IPS-18c (cell line): ENCODE measurements around the gene PPP5C.
A peak's percentile ranks its signal among the peaks of the same experiment; 100 is the strongest.
"Not testable (repeated sequence)": the region's sequence is repeated elsewhere in the genome, so short reads cannot be mapped to it uniquely, and the experiment has no call there.

Source experiments
- H3K4me3 ChIP-seq: 2 replicates; pipeline ENCODE4 v1.7.0; 2013; ENCODE audit warnings: low read depth, mild to moderate bottlenecking, low read length, moderate library complexity; ENCODE audit not compliant: insufficient read depth
- H3K9me3 ChIP-seq: one replicate; pipeline ENCODE4 v1.6.1; 2013; ENCODE audit warnings: mild to moderate bottlenecking, low read length, moderate library complexity; ENCODE audit not compliant: control insufficient read depth, insufficient read depth

The PPP5C gene

DNA sequence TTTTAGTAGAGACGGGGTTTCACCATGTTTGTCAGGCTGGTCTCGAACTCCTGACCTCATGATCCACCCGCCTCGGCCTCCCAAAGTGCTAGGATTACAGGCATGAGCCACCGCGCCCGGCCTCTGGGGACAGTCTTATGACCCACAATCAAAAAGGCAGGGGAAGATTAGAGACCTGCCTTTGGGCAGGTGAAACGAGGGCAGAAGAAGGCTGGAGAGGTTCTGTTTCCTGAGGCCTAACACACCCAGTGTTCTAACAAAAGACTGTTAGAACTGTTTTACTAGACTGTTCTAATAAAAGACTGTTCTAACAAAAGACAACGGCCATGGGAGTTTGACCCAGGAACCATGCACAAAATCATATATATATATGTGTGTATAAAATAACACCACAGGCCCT, 23.7 kb upstream of the PPP5C start:
- not testable (repeated sequence) for H3K9me3 ChIP-seq, H3K4me3 ChIP-seq

DNA sequence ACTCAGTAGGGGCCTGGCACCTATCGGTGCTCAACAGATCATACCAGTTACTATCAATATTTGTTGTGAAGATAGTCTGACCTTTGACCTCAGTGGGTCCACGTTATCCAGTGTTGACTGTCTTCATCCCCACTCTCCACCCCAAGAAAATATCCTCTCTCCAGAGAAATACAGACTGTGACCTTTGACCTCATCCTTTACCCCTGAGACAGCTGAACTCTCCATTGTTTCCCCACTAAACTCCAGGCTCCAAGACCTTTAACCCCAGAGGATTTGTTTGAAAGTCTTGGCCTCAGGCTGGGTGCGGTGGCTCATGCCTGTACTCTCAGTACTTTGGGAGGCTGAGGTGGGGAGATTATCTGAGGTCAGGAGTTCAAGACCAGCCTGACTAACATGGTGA, 22.6 kb upstream of the PPP5C start:
- peaks cover 6% of the 10 kb centered on the region for H3K9me3 ChIP-seq
- H3K4me3 ChIP-seq = no peak overlapping the region

DNA sequence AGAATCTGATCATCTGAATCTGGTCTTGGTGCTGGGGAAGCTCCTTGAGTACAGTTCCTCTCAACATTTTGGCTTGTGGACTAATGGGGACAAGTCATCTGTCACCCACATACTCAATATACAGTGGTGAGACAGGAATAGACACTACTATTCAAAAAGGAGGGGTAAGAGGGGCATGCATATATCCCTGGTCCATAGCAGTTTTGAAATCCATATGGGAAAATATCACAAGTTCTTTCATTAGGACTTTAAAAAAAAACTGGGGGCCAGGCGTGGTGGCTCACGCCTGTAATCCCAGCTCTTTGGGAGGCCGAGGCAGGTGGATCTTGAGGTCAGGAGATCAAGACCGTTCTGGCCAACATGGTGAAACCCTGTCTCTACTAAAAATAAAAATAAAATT, 20.3 kb upstream of the PPP5C start:
- H3K4me3 ChIP-seq = no peak overlapping the region
- H3K9me3 ChIP-seq = peaks cover 9% of the 10 kb centered on the region

DNA sequence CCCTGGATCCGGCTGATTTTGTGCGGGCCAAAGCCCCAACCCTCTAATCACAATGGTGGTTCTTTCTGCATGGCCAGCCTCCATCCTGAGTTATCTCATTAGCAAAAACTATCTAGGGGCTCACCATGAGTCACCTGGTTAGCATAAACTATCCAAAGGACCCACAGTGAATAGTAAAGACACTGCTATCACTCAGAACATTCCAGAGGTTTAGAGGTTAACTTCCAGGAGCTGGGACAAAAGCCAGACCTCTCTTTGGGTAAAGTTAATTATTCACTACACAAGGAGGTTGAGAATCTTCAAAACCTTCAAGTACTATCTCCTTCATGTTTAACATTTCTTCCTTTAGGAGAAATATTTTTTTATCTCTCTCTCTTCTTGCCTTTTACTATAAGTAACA, 18.8 kb upstream of the PPP5C start:
- peaks cover 9% of the 10 kb centered on the region for H3K9me3 ChIP-seq
- H3K4me3 ChIP-seq = no peak overlapping the region

DNA sequence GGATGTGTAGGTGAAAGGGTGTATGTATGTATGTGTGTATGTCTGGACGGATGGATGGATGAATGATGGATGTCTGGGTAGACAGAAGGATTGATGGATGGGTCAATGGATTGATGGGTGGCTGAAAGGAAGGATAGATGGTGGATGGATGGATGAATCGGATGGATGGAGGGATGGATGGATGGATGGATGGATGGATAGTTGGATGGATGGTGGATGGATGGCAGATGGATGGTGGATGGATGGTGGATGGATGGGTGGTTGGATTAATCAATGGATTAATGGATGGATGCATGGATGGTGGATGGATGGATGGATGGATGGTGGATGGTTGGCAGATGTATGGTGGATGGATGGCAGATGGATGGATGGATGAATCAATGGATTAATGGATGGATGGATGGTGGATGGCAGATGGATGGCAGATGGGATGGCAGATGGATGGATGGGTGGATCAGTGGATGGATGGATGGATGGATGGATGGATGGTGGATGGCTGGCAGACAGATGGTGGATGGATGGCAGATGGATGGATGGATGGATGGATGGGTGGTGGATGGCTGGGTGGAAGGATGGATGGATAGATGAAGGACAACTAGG, 16.5 kb upstream of the PPP5C start:
- H3K9me3 ChIP-seq = peaks cover 9% of the 10 kb centered on the region
- no peak overlapping the region for H3K4me3 ChIP-seq

DNA sequence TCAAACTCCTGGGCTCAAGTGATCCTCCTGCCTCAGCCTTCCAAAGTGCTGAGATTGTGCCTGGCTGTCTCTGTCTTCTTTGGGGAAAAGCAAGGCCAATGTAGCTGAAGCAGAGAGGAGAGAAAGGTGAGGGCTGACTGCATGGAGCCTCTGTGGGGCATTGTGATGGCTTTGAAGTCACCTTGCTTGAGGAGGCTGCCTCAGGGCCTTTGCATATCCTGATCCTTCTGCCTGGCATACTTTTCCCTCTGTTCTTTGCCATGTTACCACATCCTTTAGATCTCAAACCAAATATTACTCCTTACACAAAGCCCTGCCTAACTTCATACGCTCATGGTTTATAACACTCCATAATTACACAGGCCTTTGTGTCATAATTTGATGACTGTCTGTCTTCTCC, 9.4 kb upstream of the PPP5C start:
- Histone ChIP-seq H3K9me3 (no peaks in the 10 kb centered on the region), H3K4me3 (no peak overlapping the region)

DNA sequence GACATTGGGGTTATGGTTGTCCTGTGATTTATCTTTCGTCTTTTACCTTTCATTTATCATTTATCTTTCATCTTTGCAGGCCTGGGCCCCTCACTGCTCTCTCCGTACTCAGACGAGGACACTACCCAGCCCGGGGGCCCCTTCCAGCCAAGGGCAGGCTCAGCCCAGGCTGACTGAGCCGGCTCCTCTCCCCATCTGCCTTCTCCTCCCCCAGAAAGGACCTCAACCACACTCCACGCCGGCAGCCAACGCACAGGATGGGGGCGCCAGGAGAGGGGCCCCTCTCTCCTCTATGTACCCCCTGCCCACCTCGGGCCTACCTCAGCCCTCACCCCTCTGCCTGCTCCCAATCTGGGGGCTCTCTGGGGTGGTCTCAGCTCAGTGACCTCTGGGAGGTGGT, 7.4 kb upstream of the PPP5C start:
- Histone ChIP-seq H3K4me3 (no peak overlapping the region), H3K9me3 (no peaks in the 10 kb centered on the region)

DNA sequence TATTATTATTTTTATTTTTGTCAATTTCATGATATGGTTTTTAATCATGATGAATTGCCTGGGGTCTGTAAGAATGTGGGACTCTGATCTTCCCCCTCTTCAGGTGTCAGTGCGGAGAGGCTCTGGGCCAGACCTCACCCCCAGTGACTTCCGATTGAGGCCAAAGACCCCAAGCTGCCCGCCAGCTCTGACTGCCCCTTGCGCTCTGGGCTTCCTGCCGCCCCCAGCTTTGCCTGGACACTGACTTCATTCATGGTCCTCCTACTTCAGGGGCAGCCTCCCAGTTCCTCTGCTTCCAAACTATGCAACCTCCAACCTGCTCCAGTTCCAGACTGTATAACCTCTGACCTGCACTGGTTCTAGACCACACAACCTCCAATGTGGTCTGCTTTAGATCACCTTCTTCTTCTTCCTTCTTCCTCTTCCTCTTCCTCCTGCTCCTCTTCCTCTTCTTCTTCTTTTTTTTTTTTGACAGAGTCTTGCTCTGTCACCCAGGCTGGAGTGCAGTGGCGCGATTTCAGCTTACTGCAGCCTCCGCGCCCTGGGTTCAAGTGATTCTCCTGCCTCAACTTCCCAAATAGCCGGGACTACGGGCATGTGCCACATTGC, 6.7 kb upstream of the PPP5C start:
- H3K9me3 ChIP-seq = no peaks in the 10 kb centered on the region
- H3K4me3 ChIP-seq = no peak overlapping the region

DNA sequence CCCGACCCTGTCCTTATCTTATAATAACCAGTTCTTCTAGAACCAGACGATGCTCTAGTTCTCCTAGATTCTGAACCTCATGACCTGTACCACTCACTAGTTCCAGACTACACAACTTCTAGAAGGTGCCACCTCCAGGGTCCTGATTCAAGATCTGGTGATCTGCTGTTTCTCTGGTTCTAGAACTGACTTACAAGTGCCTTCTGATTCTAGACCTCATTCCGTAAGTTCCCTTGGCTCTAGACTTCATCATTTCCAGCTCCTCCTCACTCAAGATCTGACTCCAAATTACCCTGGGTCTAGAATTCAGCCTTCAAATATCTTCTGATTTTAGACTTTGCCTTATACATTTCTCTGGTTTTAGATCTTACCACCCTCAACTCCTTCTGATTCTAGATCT, 5.0 kb upstream of the PPP5C start:
- no peaks in the 10 kb centered on the region for H3K9me3 ChIP-seq
- H3K4me3 ChIP-seq = no peak overlapping the region

DNA sequence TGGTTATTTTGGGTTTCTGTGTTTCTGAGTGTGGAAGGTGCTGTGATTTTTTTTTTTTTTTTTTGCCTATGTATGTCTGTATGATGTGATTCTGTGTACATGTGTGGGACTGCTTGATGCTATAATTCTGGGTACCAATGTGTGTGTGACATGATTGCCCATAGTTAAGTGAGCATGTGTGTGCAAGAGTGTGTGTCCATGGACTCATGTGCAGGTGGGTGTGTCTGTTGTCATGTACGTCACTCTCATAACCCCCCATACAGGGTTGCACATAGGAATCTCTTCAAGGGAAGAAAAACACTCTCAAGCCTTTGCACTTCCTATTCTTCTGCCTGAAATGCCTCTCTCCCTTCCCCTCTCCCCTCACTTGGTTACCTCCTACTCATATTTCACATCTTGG, 2.5 kb upstream of the PPP5C start:
- no peak overlapping the region for H3K4me3 ChIP-seq
- H3K9me3 ChIP-seq = no peaks in the 10 kb centered on the region

DNA sequence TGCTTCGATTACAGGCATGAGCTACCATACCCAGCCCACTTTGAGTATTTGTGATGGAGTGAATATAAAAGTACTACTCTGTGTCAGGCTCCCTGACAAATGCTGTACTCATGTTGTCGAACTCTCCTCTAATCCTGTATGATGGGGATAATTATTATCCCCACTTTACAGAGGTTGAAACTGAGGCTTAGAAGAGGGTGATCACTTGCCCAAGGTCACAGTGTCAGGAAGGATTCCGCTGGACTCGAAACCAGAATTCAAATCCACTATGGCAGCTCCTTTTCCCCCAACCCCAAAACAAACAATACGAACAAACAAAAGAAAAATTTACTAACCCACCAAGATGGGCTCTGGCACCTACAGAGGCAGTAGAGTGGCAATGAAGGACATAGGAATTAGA, 1.7 kb upstream of the PPP5C start:
- H3K4me3 ChIP-seq = no peak overlapping the region
- H3K9me3 ChIP-seq = no peaks in the 10 kb centered on the region

DNA sequence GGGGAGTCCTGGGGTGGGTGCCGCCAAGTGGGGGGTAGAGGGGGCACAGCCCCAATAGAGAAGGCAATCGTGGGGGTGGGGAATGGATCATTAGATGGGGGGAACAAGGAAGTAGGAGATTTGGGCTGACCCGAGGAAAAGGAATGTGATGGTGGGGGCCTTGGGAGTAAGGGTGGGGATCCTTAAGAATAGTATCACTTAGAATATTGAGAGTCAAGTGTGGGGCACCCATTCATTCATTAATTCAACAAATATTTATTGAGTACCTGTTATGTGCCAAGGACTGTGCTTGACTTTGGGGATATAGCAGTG, 641 bp downstream of the PPP5C start:
- peak overlapping the region; percentile 98 for H3K4me3 ChIP-seq
- H3K9me3 ChIP-seq = no peaks in the 10 kb centered on the region

DNA sequence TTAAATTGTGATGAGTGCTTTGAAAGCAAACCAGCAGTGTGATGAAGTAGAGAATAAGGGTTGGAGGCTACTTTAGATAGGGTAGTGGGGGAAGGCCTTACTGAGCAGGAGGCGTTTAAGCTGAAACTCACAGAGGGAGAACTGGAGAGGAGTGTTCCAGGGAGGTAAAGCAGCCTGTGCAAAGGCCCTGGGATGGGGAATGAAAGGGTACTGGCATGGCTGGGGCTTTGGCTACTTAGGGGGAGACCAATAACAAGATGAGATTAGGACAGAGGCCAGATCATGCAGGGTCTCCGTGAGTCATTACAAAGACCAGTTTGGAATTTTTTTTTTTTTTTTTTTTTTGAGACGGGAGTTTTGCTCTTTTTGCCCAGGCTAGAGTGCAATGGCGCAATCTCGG, 1.1 kb downstream of the PPP5C start:
- Histone ChIP-seq H3K4me3 (peak overlapping the region; percentile 98), H3K9me3 (no peaks in the 10 kb centered on the region)

DNA sequence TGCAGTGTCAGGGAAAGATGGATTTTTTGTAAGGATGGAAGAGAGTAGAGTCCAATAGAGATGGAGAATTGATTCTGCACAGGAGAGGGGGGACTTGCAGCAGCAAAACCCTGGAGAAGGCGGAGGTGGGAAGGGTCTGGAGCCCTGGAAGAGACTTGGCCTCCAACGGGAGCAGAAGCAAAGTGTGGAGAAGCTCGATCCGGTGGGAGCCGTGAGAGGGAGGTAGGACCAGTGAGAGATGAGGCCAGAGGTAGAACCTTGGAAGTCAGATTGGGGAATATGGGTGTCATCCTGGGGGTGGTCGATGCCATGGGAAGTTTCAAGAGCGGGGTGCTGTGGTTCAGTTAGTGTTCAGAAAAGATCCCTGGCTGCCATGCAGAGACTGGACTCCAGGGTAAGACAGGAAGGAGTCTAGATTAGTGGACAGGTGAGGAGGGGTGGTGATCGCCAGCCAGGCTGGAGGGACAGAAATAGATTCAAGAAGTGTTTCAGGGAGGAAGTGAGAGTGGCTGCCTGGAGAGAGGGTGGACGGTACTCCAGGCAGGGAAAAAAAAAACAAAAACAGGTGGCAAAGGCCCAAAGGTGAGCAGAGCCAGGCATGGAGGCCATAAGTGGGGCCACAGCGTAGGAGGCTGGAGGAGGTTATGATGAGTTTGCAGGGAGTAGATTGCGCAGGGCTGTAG, 2.6 kb downstream of the PPP5C start:
- no peak overlapping the region for H3K4me3 ChIP-seq

DNA sequence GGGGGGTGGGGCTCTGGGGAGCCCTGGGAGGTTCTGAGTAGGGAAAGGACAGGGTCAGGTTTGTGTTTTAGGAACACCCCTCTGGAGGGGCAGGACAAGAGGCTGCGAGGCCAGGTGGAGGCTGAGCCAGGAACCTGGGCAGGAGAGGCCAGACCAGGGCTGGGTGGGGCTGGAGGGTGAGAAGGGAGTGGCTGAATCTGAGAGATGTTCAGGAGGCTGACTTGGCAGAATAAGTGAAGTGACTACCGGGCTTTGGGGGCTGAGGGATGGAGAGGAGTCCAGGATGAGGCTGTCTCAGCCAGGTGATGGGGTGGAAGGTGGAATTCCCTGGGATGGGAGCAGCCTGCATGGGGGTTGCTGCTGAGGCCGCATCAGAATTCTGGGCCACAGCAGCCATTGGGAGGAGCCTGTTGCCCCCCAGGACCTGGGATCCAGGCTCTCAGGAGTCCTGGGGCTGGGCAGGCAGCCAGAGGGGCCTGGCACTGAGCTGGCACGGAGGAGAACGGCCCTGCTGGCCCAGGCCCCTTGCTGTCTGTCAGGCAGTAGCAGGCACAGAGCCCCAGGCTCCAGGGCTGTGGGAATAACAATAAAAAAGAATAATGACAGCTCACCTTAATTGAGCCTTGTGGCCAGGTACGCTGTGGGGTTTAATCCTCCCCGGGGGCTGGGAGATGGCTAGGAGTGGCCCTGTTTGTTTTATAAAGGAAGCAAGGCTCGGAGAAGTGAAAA, 3.3 kb downstream of the PPP5C start:
- Histone ChIP-seq H3K4me3 (no peak overlapping the region), H3K9me3 (peaks cover 2% of the 10 kb centered on the region)

More for the DNA sequence above, 2.6 kb downstream of the PPP5C start:
- H3K9me3 ChIP-seq = peaks cover 2% of the 10 kb centered on the region

DNA sequence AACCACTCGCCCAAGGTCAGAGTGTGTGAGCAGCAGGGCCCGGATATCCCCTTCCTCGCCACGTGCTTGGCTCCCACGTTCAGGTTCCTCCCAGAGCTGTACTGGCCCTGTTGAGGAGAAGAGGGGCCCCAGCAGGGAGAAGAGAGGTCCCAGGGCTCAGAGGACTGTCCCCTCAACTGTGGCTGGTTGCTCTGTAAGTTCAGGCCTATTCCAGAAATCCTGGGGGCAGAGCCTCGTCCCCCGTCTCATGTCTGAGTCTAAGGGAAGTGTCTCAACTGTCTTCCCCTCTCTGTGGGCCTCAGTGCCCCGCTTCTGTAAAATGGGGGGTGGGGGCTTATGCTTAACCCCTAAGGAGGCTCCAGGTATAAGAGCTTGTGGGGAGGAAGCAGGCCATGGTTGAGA, 3.9 kb downstream of the PPP5C start:
- H3K9me3 ChIP-seq = peaks cover 2% of the 10 kb centered on the region
- H3K4me3 ChIP-seq = no peak overlapping the region

DNA sequence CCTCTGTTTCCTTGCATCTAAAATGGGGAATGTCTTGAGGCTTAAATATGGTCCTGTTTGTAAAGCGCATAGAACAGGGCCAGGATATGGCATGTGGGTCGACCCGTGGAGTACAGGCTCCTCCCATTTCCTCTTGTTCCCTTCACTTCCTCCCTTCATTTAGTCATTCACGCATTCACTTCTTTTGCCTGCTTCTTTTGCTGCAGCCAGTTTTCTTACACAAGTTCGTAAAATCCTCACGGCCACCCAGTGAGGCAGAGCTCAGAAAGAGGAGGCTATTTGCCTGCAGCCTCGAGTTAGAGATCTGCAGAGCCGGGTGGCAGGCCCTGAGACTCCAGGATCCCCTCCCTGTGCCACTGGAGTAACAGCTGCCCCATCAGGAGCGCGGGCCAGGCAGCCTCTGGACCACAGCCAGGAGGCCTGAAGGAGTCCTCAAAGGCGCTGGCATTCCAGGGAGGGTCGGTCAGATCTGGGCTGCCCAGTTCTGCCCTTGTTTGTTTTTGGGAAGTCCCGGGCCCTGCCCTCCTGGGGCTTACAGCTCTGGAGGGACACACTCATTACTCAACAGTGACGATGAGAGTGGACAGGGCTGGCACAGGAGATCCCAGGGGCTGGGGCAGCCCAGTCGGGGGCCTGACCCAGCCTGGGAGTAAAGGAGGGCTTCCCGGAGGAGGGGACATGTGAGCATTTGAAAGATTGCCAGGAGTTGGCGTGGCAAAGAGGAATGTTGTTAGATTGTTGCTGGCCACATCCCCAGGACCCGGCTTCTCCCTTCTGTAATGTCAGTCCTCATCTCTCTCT, 4.6 kb downstream of the PPP5C start:
- Histone ChIP-seq H3K4me3 (no peak overlapping the region), H3K9me3 (peaks cover 2% of the 10 kb centered on the region)
